ENCODE results near the gene ARID1B. TPM values are rescaled to one million over a fixed set of nuclear protein-coding genes. Genes with fewer than 3 reads are reported as not detected.

Gene ARID1B
- polyA plus RNA-seq, 1 donor, result 48.5 TPM

GRCh38 chr6:157120534-157121232 is 343.5 kb downstream of the ARID1B start:
- Histone ChIP-seq H3K27ac (ENCODE audit: low read length) (peak overlapping the region; percentile 80), H3K4me3 (ENCODE audit: low read length) (no peak overlapping the region)
- WGBS (ENCODE audit: insufficient coverage, low lambda C conversion rate), result 89% methylated on average over 7 of the region's 10 CpGs

GRCh38 chr6:157121897-157122296 is 344.7 kb downstream of the ARID1B start:
- 100% methylated on average over 3 of the region's 6 CpGs for WGBS (ENCODE audit: insufficient coverage, low lambda C conversion rate)
- no peaks in the 10 kb centered on the region for H3K27me3 ChIP-seq (ENCODE audit: control insufficient read depth, insufficient read depth, low read length)
- no peaks in the 10 kb centered on the region for H3K9me3 ChIP-seq (ENCODE audit: control insufficient read depth, low read depth, low read length)
- H3K36me3 ChIP-seq (ENCODE audit: control insufficient read depth, insufficient read depth, low read length), result peaks cover 5% of the 10 kb centered on the region
- no peak overlapping the region for H3K27ac ChIP-seq (ENCODE audit: low read length)
- peaks cover 21% of the 10 kb centered on the region for H3K4me1 ChIP-seq (ENCODE audit: control insufficient read depth, insufficient read depth, low read length)
- H3K4me3 ChIP-seq (ENCODE audit: low read length), result no peak overlapping the region
- no peak for DNase-seq

More at GRCh38 chr6:157120534-157121232, 343.5 kb downstream of the ARID1B start:
- no peak for DNase-seq
- Histone ChIP-seq H3K27me3 (ENCODE audit: control insufficient read depth, insufficient read depth, low read length) (no peaks in the 10 kb centered on the region), H3K9me3 (ENCODE audit: control insufficient read depth, low read depth, low read length) (no peaks in the 10 kb centered on the region), H3K36me3 (ENCODE audit: control insufficient read depth, insufficient read depth, low read length) (peaks cover 3% of the 10 kb centered on the region), H3K4me1 (ENCODE audit: control insufficient read depth, insufficient read depth, low read length) (peaks cover 21% of the 10 kb centered on the region)

GRCh38 chr6:157123234-157123633 is 346.1 kb downstream of the ARID1B start:
- H3K4me1 ChIP-seq (ENCODE audit: control insufficient read depth, insufficient read depth, low read length), result peaks cover 19% of the 10 kb centered on the region
- no peak overlapping the region for H3K27ac ChIP-seq (ENCODE audit: low read length)
- no peak for DNase-seq
- peaks cover 5% of the 10 kb centered on the region for H3K36me3 ChIP-seq (ENCODE audit: control insufficient read depth, insufficient read depth, low read length)
- H3K9me3 ChIP-seq (ENCODE audit: control insufficient read depth, low read depth, low read length), result no peaks in the 10 kb centered on the region
- H3K27me3 ChIP-seq (ENCODE audit: control insufficient read depth, insufficient read depth, low read length), result no peaks in the 10 kb centered on the region
- no peak overlapping the region for H3K4me3 ChIP-seq (ENCODE audit: low read length)
- WGBS (ENCODE audit: insufficient coverage, low lambda C conversion rate), result no CpG with 5 or more reads among the region's 6 CpGs

- H3K4me3 ChIP-seq (ENCODE audit: low read length), result no peak overlapping the region
- peaks cover 5% of the 10 kb centered on the region for H3K36me3 ChIP-seq (ENCODE audit: control insufficient read depth, insufficient read depth, low read length)
- H3K4me1 ChIP-seq (ENCODE audit: control insufficient read depth, insufficient read depth, low read length), result peaks cover 18% of the 10 kb centered on the region
- H3K27ac ChIP-seq (ENCODE audit: low read length), result no peak overlapping the region
- H3K27me3 ChIP-seq (ENCODE audit: control insufficient read depth, insufficient read depth, low read length), result no peaks in the 10 kb centered on the region
- no CpG with 5 or more reads among the region's 5 CpGs for WGBS (ENCODE audit: insufficient coverage, low lambda C conversion rate)
- H3K9me3 ChIP-seq (ENCODE audit: control insufficient read depth, low read depth, low read length), result no peaks in the 10 kb centered on the region
- no peak for DNase-seq
Measured at GRCh38 chr6:157124485-157125254, 347.5 kb downstream of the ARID1B start.

GRCh38 chr6:157125531-157125930 is 348.4 kb downstream of the ARID1B start:
- Histone ChIP-seq H3K27ac (ENCODE audit: low read length) (no peak overlapping the region), H3K9me3 (ENCODE audit: control insufficient read depth, low read depth, low read length) (no peaks in the 10 kb centered on the region), H3K4me3 (ENCODE audit: low read length) (no peak overlapping the region), H3K36me3 (ENCODE audit: control insufficient read depth, insufficient read depth, low read length) (peaks cover 5% of the 10 kb centered on the region), H3K4me1 (ENCODE audit: control insufficient read depth, insufficient read depth, low read length) (peaks cover 15% of the 10 kb centered on the region), H3K27me3 (ENCODE audit: control insufficient read depth, insufficient read depth, low read length) (no peaks in the 10 kb centered on the region)
- DNase-seq, result no peak
- WGBS (ENCODE audit: insufficient coverage, low lambda C conversion rate), result 93% methylated on average over 5 of the region's 7 CpGs

GRCh38 chr6:157126183-157127098 is 349.3 kb downstream of the ARID1B start:
- Histone ChIP-seq H3K9me3 (ENCODE audit: control insufficient read depth, low read depth, low read length) (no peaks in the 10 kb centered on the region), H3K4me1 (ENCODE audit: control insufficient read depth, insufficient read depth, low read length) (peaks cover 10% of the 10 kb centered on the region), H3K27me3 (ENCODE audit: control insufficient read depth, insufficient read depth, low read length) (no peaks in the 10 kb centered on the region), H3K4me3 (ENCODE audit: low read length) (no peak overlapping the region), H3K36me3 (ENCODE audit: control insufficient read depth, insufficient read depth, low read length) (peaks cover 9% of the 10 kb centered on the region), H3K27ac (ENCODE audit: low read length) (no peak overlapping the region)
- 100% methylated on average over 2 of the region's 11 CpGs for WGBS (ENCODE audit: insufficient coverage, low lambda C conversion rate)
- DNase-seq, result no peak

GRCh38 chr6:157128235-157128775 is 351.1 kb downstream of the ARID1B start:
- Histone ChIP-seq H3K36me3 (ENCODE audit: control insufficient read depth, insufficient read depth, low read length) (peaks cover 15% of the 10 kb centered on the region), H3K27me3 (ENCODE audit: control insufficient read depth, insufficient read depth, low read length) (no peaks in the 10 kb centered on the region), H3K4me3 (ENCODE audit: low read length) (no peak overlapping the region), H3K4me1 (ENCODE audit: control insufficient read depth, insufficient read depth, low read length) (peaks cover 10% of the 10 kb centered on the region), H3K9me3 (ENCODE audit: control insufficient read depth, low read depth, low read length) (no peaks in the 10 kb centered on the region), H3K27ac (ENCODE audit: low read length) (no peak overlapping the region)
- no peak for DNase-seq
- 90% methylated on average over 3 of the region's 5 CpGs for WGBS (ENCODE audit: insufficient coverage, low lambda C conversion rate)

GRCh38 chr6:157131250-157131649 is 354.1 kb downstream of the ARID1B start:
- H3K27ac ChIP-seq (ENCODE audit: low read length), result no peak overlapping the region
- peaks cover 14% of the 10 kb centered on the region for H3K4me1 ChIP-seq (ENCODE audit: control insufficient read depth, insufficient read depth, low read length)
- no peaks in the 10 kb centered on the region for H3K27me3 ChIP-seq (ENCODE audit: control insufficient read depth, insufficient read depth, low read length)
- 91% methylated on average over 5 of the region's 8 CpGs for WGBS (ENCODE audit: insufficient coverage, low lambda C conversion rate)
- no peak overlapping the region for H3K4me3 ChIP-seq (ENCODE audit: low read length)
- H3K36me3 ChIP-seq (ENCODE audit: control insufficient read depth, insufficient read depth, low read length), result peaks cover 24% of the 10 kb centered on the region
- H3K9me3 ChIP-seq (ENCODE audit: control insufficient read depth, low read depth, low read length), result no peaks in the 10 kb centered on the region
- DNase-seq, result no peak

- no peak overlapping the region for H3K27ac ChIP-seq (ENCODE audit: low read length)
- no CpG with 5 or more reads among the region's 2 CpGs for WGBS (ENCODE audit: insufficient coverage, low lambda C conversion rate)
- no peak overlapping the region for H3K4me3 ChIP-seq (ENCODE audit: low read length)
- H3K27me3 ChIP-seq (ENCODE audit: control insufficient read depth, insufficient read depth, low read length), result no peaks in the 10 kb centered on the region
- peaks cover 13% of the 10 kb centered on the region for H3K4me1 ChIP-seq (ENCODE audit: control insufficient read depth, insufficient read depth, low read length)
- H3K36me3 ChIP-seq (ENCODE audit: control insufficient read depth, insufficient read depth, low read length), result peaks cover 35% of the 10 kb centered on the region
- no peaks in the 10 kb centered on the region for H3K9me3 ChIP-seq (ENCODE audit: control insufficient read depth, low read depth, low read length)
- DNase-seq, result no peak
Measured at GRCh38 chr6:157133856-157134255, 356.7 kb downstream of the ARID1B start.
